Right atrium auricular region (tissue), 2 donors: Measurements from ENCODE around the gene DMAC2. TPM values are rescaled to one million over a fixed set of nuclear protein-coding genes. Genes with fewer than 3 reads are reported as not detected.

Source experiments
- DNase-seq: peaks from one replicate; pipeline ENCODE4 v3.0.0-alpha.2; 2019; ENCODE audit warnings: low spot score
- H3K27ac ChIP-seq, 2 donors: fragments of 200-600 bp; sonication (generic); 1 replicate in 1 of 2; 2 replicates in 1 of 2; pipeline ENCODE4 v1.5.1; 2016 to 2019
- H3K27me3 ChIP-seq, 2 donors: fragments of 200-600 bp; sonication (generic); one replicate each; pipeline versions ENCODE4 v1.5.1 to v1.6.0; 2017 to 2019
- H3K36me3 ChIP-seq: fragments of 200-600 bp; sonication (generic); one replicate; pipeline ENCODE4 v1.5.1; 2016
- H3K4me1 ChIP-seq, 2 donors: fragments of 200-600 bp; sonication (generic); one replicate each; pipeline versions ENCODE4 v1.5.1 to v1.6.0; 2017 to 2019
- H3K4me3 ChIP-seq, 2 donors: fragments of 200-600 bp; sonication (generic); 1 replicate in 1 of 2; 2 replicates in 1 of 2; pipeline ENCODE4 v1.5.1; 2017 to 2019; ENCODE audit warnings: mild to moderate bottlenecking in 1 of 2, moderate library complexity in 1 of 2
- H3K9me3 ChIP-seq, 2 donors: fragments of 200-600 bp; sonication (generic); one replicate each; pipeline ENCODE4 v1.5.1; 2019
- CTCF ChIP-seq, 2 donors: fragments of 200-600 bp; sonication (generic); IDR thresholded peaks; one replicate each; pipeline ENCODE4 v1.5.1; 2019; ENCODE audit warnings: antibody characterized with exemption in 2 of 2
- total RNA-seq, 2 donors: library from RNA; depleted of rRNA; stranded (reverse); fragments of >200 nt; gene quantifications; one replicate each; pipeline ENCODE4 v1.1.0, GENCODE V29; 2016

Gene DMAC2
- total RNA-seq, 2 donors from 2014 or later = 63.2 to 88.7 TPM

- no peak overlapping the region for H3K4me3 ChIP-seq
- peaks cover 55% of the 10 kb centered on the region for H3K36me3 ChIP-seq
- DNase-seq = no peak
- no peaks in the 10 kb centered on the region for H3K27me3 ChIP-seq
- TF ChIP-seq CTCF (IDR thresholded peaks at IDR 0.05) = no peak
- H3K4me1 ChIP-seq = peaks cover 0 to 27% of the 10 kb centered on the region in 2 donors
- no peak overlapping the region for H3K27ac ChIP-seq
- H3K9me3 ChIP-seq = no peaks in the 10 kb centered on the region
These were observed 25.3 kb downstream of the DMAC2 start for GRCh38 chr19:41414461-41414860.

GRCh38 chr19:41413947-41414346 is 25.8 kb downstream of the DMAC2 start:
- Histone ChIP-seq H3K9me3 (no peaks in the 10 kb centered on the region), H3K27me3 (no peaks in the 10 kb centered on the region), H3K4me3 (no peak overlapping the region), H3K36me3 (peaks cover 50% of the 10 kb centered on the region), H3K4me1 (peaks cover 0 to 32% of the 10 kb centered on the region in 2 donors), H3K27ac (no peak overlapping the region)
- no peak for TF ChIP-seq CTCF (IDR thresholded peaks at IDR 0.05)
- no peak for DNase-seq

- Histone ChIP-seq H3K27me3 (no peaks in the 10 kb centered on the region), H3K9me3 (no peaks in the 10 kb centered on the region), H3K27ac (peak overlapping the region in 1 of 2 donors; percentile 1), H3K36me3 (peaks cover 44% of the 10 kb centered on the region), H3K4me1 (peaks cover 0 to 40% of the 10 kb centered on the region in 2 donors), H3K4me3 (no peak overlapping the region)
- DNase-seq = no peak
- TF ChIP-seq CTCF (IDR thresholded peaks at IDR 0.05) = no peak
These were observed 26.8 kb downstream of the DMAC2 start for GRCh38 chr19:41412953-41413352.

GRCh38 chr19:41411968-41412265 is 27.8 kb downstream of the DMAC2 start:
- Histone ChIP-seq H3K27ac (peak overlapping the region; percentile 71 to 78), H3K4me1 (peaks cover 0 to 42% of the 10 kb centered on the region in 2 donors)
- TF ChIP-seq CTCF (IDR thresholded peaks at IDR 0.05) = no peak

GRCh38 chr19:41411100-41411967 is 28.4 kb downstream of the DMAC2 start:
- no peaks in the 10 kb centered on the region for H3K9me3 ChIP-seq
- H3K36me3 ChIP-seq = peaks cover 29% of the 10 kb centered on the region
- H3K27me3 ChIP-seq = no peaks in the 10 kb centered on the region
- H3K4me1 ChIP-seq = peaks cover 0 to 45% of the 10 kb centered on the region in 2 donors
- no peak for DNase-seq
- H3K4me3 ChIP-seq = no peak overlapping the region
- H3K27ac ChIP-seq = peak overlapping the region; percentile 71 to 78
- no peak for TF ChIP-seq CTCF (IDR thresholded peaks at IDR 0.05)

More at GRCh38 chr19:41411968-41412265, 27.8 kb downstream of the DMAC2 start:
- H3K36me3 ChIP-seq = peaks cover 35% of the 10 kb centered on the region
- no peak for DNase-seq
- H3K9me3 ChIP-seq = no peaks in the 10 kb centered on the region
- no peak overlapping the region for H3K4me3 ChIP-seq
- no peaks in the 10 kb centered on the region for H3K27me3 ChIP-seq
